Measurements from ENCODE around the gene ADAR.
A peak's percentile ranks its signal among the peaks of the same experiment; 100 is the strongest.

Gene ADAR

DNA sequence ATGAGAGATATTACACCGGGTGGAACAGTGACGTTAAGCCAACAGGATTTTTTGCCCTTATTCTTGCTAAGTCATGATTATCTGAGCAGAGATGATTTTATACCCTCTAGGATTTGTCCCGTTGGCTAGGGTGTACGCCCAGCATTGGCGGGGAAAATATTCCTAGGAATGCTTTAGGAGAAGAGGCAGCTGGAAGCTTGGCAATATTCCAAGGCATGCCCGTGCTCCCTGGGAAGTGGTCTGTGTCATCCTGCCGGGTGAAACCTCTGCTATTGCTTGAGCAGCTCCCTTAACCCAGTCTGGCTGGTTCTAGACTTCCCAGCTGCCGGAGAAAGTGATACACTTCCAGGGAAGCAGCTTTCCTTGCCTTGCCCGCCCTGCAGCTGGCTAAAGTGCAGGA is 24.2 kb downstream of the ADAR start:
- no peaks in the 10 kb centered on the region for H3K9me3 ChIP-seq (replicated peaks in 1 of 11)
- no peak overlapping the region; a peak in 1 of 22 replicates for H3K27ac ChIP-seq
- H3K4me3 ChIP-seq: no peak overlapping the region
- H3K4me1 ChIP-seq: peaks cover 0 to 11% (median 10%) of the 10 kb centered on the region in 10 experiments; a peak in 15 of 20 replicates
- peaks cover 40 to 100% (median 89%) of the 10 kb centered on the region in 11 experiments; a peak in 21 of 22 replicates for H4K20me1 ChIP-seq
- TF ChIP-seq Cebpa-rat (IDR thresholded peaks at IDR 0.05): no peak
- no peak overlapping the region for H3K9ac ChIP-seq
- peaks cover 99 to 100% (median 100%) of the 10 kb centered on the region in 11 experiments for H3K36me3 ChIP-seq
- H3K4me2 ChIP-seq: no peak overlapping the region
- H3K27me3 ChIP-seq: no peaks in the 10 kb centered on the region

GRCh38 chr1:154582885-154583284 is 25.1 kb downstream of the ADAR start:
- H3K4me2 ChIP-seq: no peak overlapping the region

GRCh38 chr1:154581766-154582165 is 26.2 kb downstream of the ADAR start:
- TF ChIP-seq Cebpa-rat (IDR thresholded peaks at IDR 0.05): no peak
- peaks cover 48 to 100% (median 90%) of the 10 kb centered on the region in 11 experiments; a peak in 21 of 22 replicates for H4K20me1 ChIP-seq
- peaks cover 85 to 100% (median 91%) of the 10 kb centered on the region in 11 experiments for H3K36me3 ChIP-seq
- H3K27me3 ChIP-seq: no peaks in the 10 kb centered on the region
- H3K9ac ChIP-seq: no peak overlapping the region; a peak in 1 of 22 replicates
- H3K27ac ChIP-seq: no peak overlapping the region
- H3K4me3 ChIP-seq: no peak overlapping the region
- no peak overlapping the region for H3K4me2 ChIP-seq
- no peaks in the 10 kb centered on the region for H3K9me3 ChIP-seq (replicated peaks in 1 of 11)
- peaks cover 0 to 31% (median 30%) of the 10 kb centered on the region in 10 experiments; a peak in 16 of 20 replicates for H3K4me1 ChIP-seq

More at GRCh38 chr1:154582885-154583284, 25.1 kb downstream of the ADAR start:
- peaks cover 96 to 100% (median 99%) of the 10 kb centered on the region in 11 experiments for H3K36me3 ChIP-seq
- H3K4me1 ChIP-seq: peaks cover 0 to 20% (median 19%) of the 10 kb centered on the region in 10 experiments; a peak in 16 of 20 replicates
- H3K4me3 ChIP-seq: no peak overlapping the region
- TF ChIP-seq Cebpa-rat (IDR thresholded peaks at IDR 0.05): no peak
- no peak overlapping the region for H3K27ac ChIP-seq
- H3K9ac ChIP-seq: no peak overlapping the region
- H3K9me3 ChIP-seq (replicated peaks in 1 of 11): no peaks in the 10 kb centered on the region
- peaks cover 43 to 100% (median 90%) of the 10 kb centered on the region in 11 experiments; a peak in 21 of 22 replicates for H4K20me1 ChIP-seq
- no peaks in the 10 kb centered on the region for H3K27me3 ChIP-seq

DNA sequence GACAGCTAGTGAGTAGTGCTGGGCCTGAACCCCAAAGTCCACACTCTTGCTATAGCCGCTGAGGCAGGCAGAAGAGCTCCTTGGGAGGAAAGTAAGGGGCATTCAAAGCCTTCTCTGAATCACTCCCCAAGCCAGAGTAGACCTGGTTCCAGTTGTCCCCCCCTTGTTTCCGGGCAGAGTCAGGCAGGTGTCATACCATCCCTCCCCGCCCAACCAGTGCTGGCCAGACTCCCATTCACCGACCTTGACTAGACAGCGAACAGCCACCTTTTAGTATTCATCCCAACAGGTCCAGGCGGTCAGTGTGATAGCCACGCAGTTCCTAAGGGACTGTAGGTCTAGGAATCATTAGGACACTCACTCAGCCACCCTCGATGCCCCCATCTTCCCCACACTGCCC is 28.6 kb downstream of the ADAR start:
- peaks cover 61 to 76% (median 67%) of the 10 kb centered on the region in 11 experiments for H3K36me3 ChIP-seq
- H3K4me2 ChIP-seq: peak overlapping the region in 7 of 11 experiments; percentile 25 to 83 (median 59); a peak in 6 of 22 replicates
- H3K9ac ChIP-seq: no peak overlapping the region
- no peak for TF ChIP-seq Cebpa-rat (IDR thresholded peaks at IDR 0.05)
- H3K27me3 ChIP-seq: no peaks in the 10 kb centered on the region
- H3K4me1 ChIP-seq: peaks cover 0 to 55% (median 54%) of the 10 kb centered on the region in 10 experiments; a peak in 16 of 20 replicates
- no peak overlapping the region for H3K4me3 ChIP-seq
- H3K9me3 ChIP-seq (replicated peaks in 1 of 11): no peaks in the 10 kb centered on the region
- no peak overlapping the region for H3K27ac ChIP-seq
- H4K20me1 ChIP-seq: peaks cover 40 to 100% (median 84%) of the 10 kb centered on the region in 11 experiments; a peak in 21 of 22 replicates

GRCh38 chr1:154578058-154578418 is 29.9 kb downstream of the ADAR start:
- no peak overlapping the region for H3K4me3 ChIP-seq
- peaks cover 35 to 88% (median 71%) of the 10 kb centered on the region in 11 experiments; a peak in 21 of 22 replicates for H4K20me1 ChIP-seq
- H3K4me2 ChIP-seq: peak overlapping the region in 8 of 11 experiments; percentile 25 to 83 (median 58); a peak in 13 of 22 replicates
- H3K27ac ChIP-seq: 0 out of 22 replicates have a peak overlapping the region, but pooled peaks of 1 of the 11 experiments have one; percentile 15
- no peaks in the 10 kb centered on the region for H3K27me3 ChIP-seq
- peak overlapping the region in 2 of 11 experiments; percentile 54 to 55; a peak in 4 of 22 replicates for H3K9ac ChIP-seq
- peaks cover 0 to 68% (median 65%) of the 10 kb centered on the region in 10 experiments; a peak in 16 of 20 replicates for H3K4me1 ChIP-seq
- no peaks in the 10 kb centered on the region for H3K9me3 ChIP-seq (replicated peaks in 1 of 11)
- H3K36me3 ChIP-seq: peaks cover 48 to 62% (median 54%) of the 10 kb centered on the region in 11 experiments
- no peak for TF ChIP-seq Cebpa-rat (IDR thresholded peaks at IDR 0.05)

GRCh38 chr1:154577346-154578057 is 30.5 kb downstream of the ADAR start:
- no peaks in the 10 kb centered on the region for H3K9me3 ChIP-seq (replicated peaks in 1 of 11)
- H3K27ac ChIP-seq: peak overlapping the region in 1 of 11 experiments; percentile 15; a peak in 1 of 22 replicates
- H4K20me1 ChIP-seq: peaks cover 30 to 83% (median 65%) of the 10 kb centered on the region in 11 experiments; a peak in 21 of 22 replicates
- H3K9ac ChIP-seq: peak overlapping the region in 2 of 11 experiments; percentile 54 to 55; a peak in 4 of 22 replicates
- H3K27me3 ChIP-seq: no peaks in the 10 kb centered on the region
- H3K4me2 ChIP-seq: peak overlapping the region in 8 of 11 experiments; percentile 43 to 83 (median 62); a peak in 14 of 22 replicates
- no peak for TF ChIP-seq Cebpa-rat (IDR thresholded peaks at IDR 0.05)
- H3K4me3 ChIP-seq: no peak overlapping the region
- peaks cover 42 to 57% (median 48%) of the 10 kb centered on the region in 11 experiments for H3K36me3 ChIP-seq
- peaks cover 0 to 73% (median 69%) of the 10 kb centered on the region in 10 experiments; a peak in 16 of 20 replicates for H3K4me1 ChIP-seq

DNA sequence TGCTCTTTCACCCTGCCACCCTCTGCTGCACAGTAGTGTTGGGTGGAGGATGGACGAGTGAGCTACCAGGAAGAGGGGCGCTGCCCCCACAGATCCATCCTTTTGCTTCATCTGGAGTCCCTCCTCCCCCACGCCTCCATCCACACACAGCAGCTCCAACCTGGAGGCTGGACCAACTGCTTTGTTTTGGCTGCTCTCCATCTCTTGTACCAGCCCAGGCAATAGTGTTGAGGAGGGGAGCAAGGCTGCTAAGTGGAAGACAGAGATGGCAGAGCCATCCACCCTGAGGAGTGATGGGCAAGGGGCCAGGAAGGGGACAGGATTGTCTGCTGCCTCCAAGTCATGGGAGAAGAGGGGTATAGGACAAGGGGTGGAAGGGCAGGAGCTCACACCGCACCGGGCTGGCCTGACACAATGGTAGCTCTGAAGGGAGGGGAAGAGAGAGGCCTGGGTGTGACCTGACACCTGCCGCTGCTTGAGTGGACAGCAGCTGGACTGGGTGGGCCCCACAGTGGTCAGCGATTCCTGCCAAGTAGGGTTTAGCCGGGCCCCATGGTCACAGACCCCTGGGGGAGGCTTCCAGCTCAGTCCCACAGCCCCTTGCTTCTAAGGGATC is 31.9 kb downstream of the ADAR start:
- no peak for TF ChIP-seq Cebpa-rat (IDR thresholded peaks at IDR 0.05)
- Histone ChIP-seq H3K4me1 (peaks cover 0 to 75% (median 69%) of the 10 kb centered on the region in 10 experiments; a peak in 16 of 20 replicates), H3K27ac (peak overlapping the region in 1 of 11 experiments; percentile 21; a peak in 1 of 22 replicates), H3K4me2 (peak overlapping the region in 9 of 11 experiments; percentile 16 to 83 (median 59); a peak in 16 of 22 replicates), H3K27me3 (no peaks in the 10 kb centered on the region), H3K36me3 (peaks cover 29 to 43% (median 34%) of the 10 kb centered on the region in 11 experiments), H3K9ac (peak overlapping the region in 1 of 11 experiments; percentile 12; a peak in 3 of 22 replicates), H3K9me3 (replicated peaks in 1 of 11) (no peaks in the 10 kb centered on the region), H3K4me3 (no peak overlapping the region), H4K20me1 (peaks cover 20 to 82% (median 60%) of the 10 kb centered on the region in 11 experiments; a peak in 21 of 22 replicates)

DNA sequence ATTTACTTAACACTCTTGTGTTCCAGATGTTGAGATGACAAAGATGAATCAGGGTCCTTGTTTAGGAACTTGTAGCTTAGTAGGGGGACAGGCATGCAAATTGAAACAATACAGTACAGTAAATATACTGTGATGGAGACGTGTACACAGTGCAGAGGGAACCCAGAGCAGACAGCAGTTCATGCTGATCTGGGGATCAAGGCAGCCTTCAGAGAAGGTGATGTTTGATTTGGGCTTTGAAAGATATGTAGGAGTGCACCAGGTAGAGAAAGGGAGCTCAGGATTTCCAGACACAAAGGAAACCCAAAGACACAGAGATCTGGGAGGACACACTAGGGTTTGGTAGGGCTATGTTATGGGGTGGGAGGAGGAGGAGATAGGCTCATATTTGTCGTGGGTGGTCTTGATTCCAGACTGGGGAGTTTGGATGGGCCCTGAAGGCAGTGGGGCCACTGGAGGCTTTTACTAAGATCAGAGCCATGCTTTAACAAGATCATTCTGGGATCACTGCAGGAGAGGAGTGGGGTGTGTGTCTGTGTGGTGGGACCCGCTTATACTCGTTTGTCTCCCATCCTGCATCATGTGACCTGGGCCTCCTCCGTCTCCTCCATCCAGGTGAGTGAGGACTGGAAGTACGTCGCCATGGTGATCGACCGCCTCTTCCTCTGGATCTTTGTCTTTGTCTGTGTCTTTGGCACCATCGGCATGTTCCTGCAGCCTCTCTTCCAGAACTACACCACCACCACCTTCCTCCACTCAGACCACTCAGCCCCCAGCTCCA is 32.6 kb downstream of the ADAR start:
- H3K27ac ChIP-seq: peak overlapping the region in 4 of 11 experiments; percentile 28 to 57 (median 44); a peak in 7 of 22 replicates
- H3K9ac ChIP-seq: peak overlapping the region in 5 of 11 experiments; percentile 6 to 53 (median 21); a peak in 6 of 22 replicates
- peaks cover 22 to 35% (median 27%) of the 10 kb centered on the region in 11 experiments for H3K36me3 ChIP-seq
- H3K27me3 ChIP-seq: no peaks in the 10 kb centered on the region
- peaks cover 15 to 82% (median 54%) of the 10 kb centered on the region in 11 experiments; a peak in 21 of 22 replicates for H4K20me1 ChIP-seq
- no peak overlapping the region for H3K4me3 ChIP-seq
- peaks cover 0 to 75% (median 69%) of the 10 kb centered on the region in 10 experiments; a peak in 16 of 20 replicates for H3K4me1 ChIP-seq
- no peaks in the 10 kb centered on the region for H3K9me3 ChIP-seq (replicated peaks in 1 of 11)
- H3K4me2 ChIP-seq: peak overlapping the region in 9 of 11 experiments; percentile 16 to 83 (median 59); a peak in 16 of 22 replicates
- no peak for TF ChIP-seq Cebpa-rat (IDR thresholded peaks at IDR 0.05)
